Chondrocyte (in vitro differentiated cells): Measurements from ENCODE around the gene TCF7L1. TPM values are rescaled to one million over a fixed set of nuclear protein-coding genes. Genes with fewer than 3 reads are reported as not detected.

Experiments used
- DNase-seq: peaks from one replicate; pipeline ENCODE4 v3.0.0; 2021; ENCODE audit warnings: mixed read lengths, low spot score
- H3K27ac Mint-ChIP-seq: one replicate; pipeline ENCODE4 v1.8.0; 2021; ENCODE audit warnings: mild to moderate bottlenecking, moderate library complexity, mixed read lengths; ENCODE audit not compliant: unreplicated experiment
- H3K27me3 Mint-ChIP-seq: 2 replicates; pipeline ENCODE4 v1.8.0; 2021; ENCODE audit warnings: low read depth, mixed read lengths
- H3K36me3 Mint-ChIP-seq: 2 replicates; pipeline ENCODE4 v1.8.0; 2021; ENCODE audit warnings: low read depth, mixed read lengths
- H3K4me1 Mint-ChIP-seq: 2 replicates; pipeline ENCODE4 v1.8.0; 2021; ENCODE audit warnings: low read depth, mild to moderate bottlenecking, mixed read lengths
- H3K4me3 Mint-ChIP-seq: one replicate; pipeline ENCODE4 v1.8.0; 2021; ENCODE audit warnings: mild to moderate bottlenecking, moderate library complexity, mixed read lengths; ENCODE audit not compliant: unreplicated experiment
- H3K9me3 Mint-ChIP-seq: 2 replicates; pipeline ENCODE4 v1.8.0; 2021; ENCODE audit warnings: low read depth, mixed read lengths
- total RNA-seq: library from RNA; stranded (reverse); gene quantifications from 3 replicates; pipeline ENCODE4 v1.2.1, GENCODE V29; 2021
- TF ChIP-seq, protein P1 (sequence below): fragments of 200-600 bp; sonication (generic); IDR thresholded peaks from 2 replicates; pipeline ENCODE4 v1.5.0; 2021; ENCODE audit warnings: antibody characterized with exemption, mild to moderate bottlenecking, moderate library complexity

The TCF7L1 gene
- total RNA-seq, 1 donor from 2014 or later: 35.0 TPM

GRCh38 chr2:85169581-85169980, 36.4 kb downstream of the TCF7L1 start:
- Mint-ChIP-seq H3K27me3 (no peaks in the 10 kb centered on the region), H3K4me3 (no peak overlapping the region), H3K27ac (no peak overlapping the region), H3K4me1 (peaks cover 29% of the 10 kb centered on the region), H3K9me3 (no peaks in the 10 kb centered on the region), H3K36me3 (peaks cover 5% of the 10 kb centered on the region)
- TF ChIP-seq, protein P1, sequence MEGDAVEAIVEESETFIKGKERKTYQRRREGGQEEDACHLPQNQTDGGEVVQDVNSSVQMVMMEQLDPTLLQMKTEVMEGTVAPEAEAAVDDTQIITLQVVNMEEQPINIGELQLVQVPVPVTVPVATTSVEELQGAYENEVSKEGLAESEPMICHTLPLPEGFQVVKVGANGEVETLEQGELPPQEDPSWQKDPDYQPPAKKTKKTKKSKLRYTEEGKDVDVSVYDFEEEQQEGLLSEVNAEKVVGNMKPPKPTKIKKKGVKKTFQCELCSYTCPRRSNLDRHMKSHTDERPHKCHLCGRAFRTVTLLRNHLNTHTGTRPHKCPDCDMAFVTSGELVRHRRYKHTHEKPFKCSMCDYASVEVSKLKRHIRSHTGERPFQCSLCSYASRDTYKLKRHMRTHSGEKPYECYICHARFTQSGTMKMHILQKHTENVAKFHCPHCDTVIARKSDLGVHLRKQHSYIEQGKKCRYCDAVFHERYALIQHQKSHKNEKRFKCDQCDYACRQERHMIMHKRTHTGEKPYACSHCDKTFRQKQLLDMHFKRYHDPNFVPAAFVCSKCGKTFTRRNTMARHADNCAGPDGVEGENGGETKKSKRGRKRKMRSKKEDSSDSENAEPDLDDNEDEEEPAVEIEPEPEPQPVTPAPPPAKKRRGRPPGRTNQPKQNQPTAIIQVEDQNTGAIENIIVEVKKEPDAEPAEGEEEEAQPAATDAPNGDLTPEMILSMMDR: no peak
- DNase-seq: no peak

DNA sequence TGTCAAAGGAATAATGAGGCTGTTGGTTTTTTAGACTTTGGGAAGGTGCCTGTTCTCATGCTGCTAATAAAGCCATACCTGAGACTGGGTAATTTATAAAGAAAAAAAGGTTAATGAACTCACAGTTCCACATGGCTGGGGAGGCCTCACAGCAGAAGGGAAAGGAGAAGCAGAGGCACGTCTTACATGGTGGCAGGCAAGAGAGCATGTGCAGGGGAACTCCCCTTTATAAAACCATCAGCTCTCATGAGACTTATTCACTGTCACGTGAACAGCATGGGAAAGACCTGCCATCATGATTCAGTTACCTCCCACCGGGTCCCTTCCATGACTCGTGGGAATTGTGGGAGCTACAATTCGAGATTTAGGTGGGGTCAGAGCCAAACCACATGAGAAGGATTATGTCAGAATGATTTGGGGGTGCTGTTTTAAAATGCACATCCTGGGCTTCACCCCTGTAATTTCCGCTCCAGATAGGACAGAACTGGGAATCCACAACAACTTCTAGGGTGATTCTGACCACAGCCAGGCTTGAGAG, 37.8 kb downstream of the TCF7L1 start:
- DNase-seq: no peak
- no peak overlapping the region for H3K4me3 Mint-ChIP-seq
- H3K36me3 Mint-ChIP-seq: peaks cover 5% of the 10 kb centered on the region
- H3K27ac Mint-ChIP-seq: no peak overlapping the region
- no peaks in the 10 kb centered on the region for H3K9me3 Mint-ChIP-seq
- TF ChIP-seq, protein P1: no peak
- peaks cover 28% of the 10 kb centered on the region for H3K4me1 Mint-ChIP-seq
- H3K27me3 Mint-ChIP-seq: no peaks in the 10 kb centered on the region

DNA sequence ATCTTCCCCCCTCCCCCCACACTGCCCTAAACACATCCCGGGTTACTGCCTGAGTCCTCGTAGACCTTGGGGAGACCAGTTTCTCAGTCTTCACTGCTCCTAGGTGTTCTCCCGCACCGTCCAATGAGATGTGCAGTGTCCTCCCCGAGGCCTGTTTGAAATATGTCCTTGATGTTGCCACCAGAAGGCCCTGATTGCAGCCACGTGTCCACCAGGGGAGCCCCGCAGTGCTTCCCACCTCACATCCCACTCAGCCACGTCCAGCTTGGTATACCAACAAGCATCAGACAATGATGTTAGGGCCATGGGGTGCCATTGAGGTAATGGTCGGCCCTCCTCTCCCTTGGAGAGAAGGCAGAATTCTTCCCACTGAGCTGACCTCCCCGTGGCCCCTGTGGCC, 38.7 kb downstream of the TCF7L1 start:
- H3K4me3 Mint-ChIP-seq: no peak overlapping the region
- peaks cover 30% of the 10 kb centered on the region for H3K4me1 Mint-ChIP-seq
- no peak for DNase-seq
- TF ChIP-seq, protein P1: no peak
- no peaks in the 10 kb centered on the region for H3K27me3 Mint-ChIP-seq
- H3K36me3 Mint-ChIP-seq: peaks cover 5% of the 10 kb centered on the region
- no peaks in the 10 kb centered on the region for H3K9me3 Mint-ChIP-seq
- H3K27ac Mint-ChIP-seq: no peak overlapping the region

DNA sequence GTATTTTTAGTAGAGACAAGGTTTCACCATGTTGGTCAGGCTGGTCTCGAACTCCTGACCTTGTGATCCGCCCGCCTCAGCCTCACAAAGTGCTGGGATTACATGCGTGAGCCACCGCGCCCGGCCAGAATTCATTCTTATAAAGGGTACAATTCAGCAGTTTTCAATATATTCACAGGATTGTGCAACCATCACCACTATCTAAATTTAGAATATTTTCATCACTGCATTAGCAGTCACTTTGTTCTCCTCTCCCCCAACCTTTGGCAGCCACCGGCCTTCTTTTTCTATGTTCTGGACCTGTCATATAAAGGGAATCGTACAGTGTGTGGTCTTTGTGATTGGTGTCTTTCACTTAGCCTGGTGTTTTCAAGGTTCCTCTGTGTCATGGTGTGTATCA, 40.7 kb downstream of the TCF7L1 start:
- TF ChIP-seq, protein P1: no peak
- Mint-ChIP-seq H3K36me3 (no peaks in the 10 kb centered on the region), H3K27ac (no peak overlapping the region), H3K9me3 (no peaks in the 10 kb centered on the region), H3K27me3 (no peaks in the 10 kb centered on the region), H3K4me3 (no peak overlapping the region), H3K4me1 (peaks cover 37% of the 10 kb centered on the region)
- no peak for DNase-seq

- no peaks in the 10 kb centered on the region for H3K27me3 Mint-ChIP-seq
- no peak overlapping the region for H3K4me3 Mint-ChIP-seq
- no peaks in the 10 kb centered on the region for H3K9me3 Mint-ChIP-seq
- no peak for DNase-seq
- no peak overlapping the region for H3K27ac Mint-ChIP-seq
- H3K36me3 Mint-ChIP-seq: no peaks in the 10 kb centered on the region
- H3K4me1 Mint-ChIP-seq: peaks cover 46% of the 10 kb centered on the region
- TF ChIP-seq, protein P1: no peak
These were observed 41.8 kb downstream of the TCF7L1 start for GRCh38 chr2:85174943-85175342.
